CD1c-positive myeloid dendritic cell (primary cell): ENCODE data around the gene KCNH3.
A peak's percentile ranks its signal among the peaks of the same experiment; 100 is the strongest.

Source experiments
- DNase-seq: peaks from one replicate; pipeline ENCODE4 v3.0.0-alpha.2; 2016; ENCODE audit errors: extremely low spot score

The KCNH3 gene

DNA sequence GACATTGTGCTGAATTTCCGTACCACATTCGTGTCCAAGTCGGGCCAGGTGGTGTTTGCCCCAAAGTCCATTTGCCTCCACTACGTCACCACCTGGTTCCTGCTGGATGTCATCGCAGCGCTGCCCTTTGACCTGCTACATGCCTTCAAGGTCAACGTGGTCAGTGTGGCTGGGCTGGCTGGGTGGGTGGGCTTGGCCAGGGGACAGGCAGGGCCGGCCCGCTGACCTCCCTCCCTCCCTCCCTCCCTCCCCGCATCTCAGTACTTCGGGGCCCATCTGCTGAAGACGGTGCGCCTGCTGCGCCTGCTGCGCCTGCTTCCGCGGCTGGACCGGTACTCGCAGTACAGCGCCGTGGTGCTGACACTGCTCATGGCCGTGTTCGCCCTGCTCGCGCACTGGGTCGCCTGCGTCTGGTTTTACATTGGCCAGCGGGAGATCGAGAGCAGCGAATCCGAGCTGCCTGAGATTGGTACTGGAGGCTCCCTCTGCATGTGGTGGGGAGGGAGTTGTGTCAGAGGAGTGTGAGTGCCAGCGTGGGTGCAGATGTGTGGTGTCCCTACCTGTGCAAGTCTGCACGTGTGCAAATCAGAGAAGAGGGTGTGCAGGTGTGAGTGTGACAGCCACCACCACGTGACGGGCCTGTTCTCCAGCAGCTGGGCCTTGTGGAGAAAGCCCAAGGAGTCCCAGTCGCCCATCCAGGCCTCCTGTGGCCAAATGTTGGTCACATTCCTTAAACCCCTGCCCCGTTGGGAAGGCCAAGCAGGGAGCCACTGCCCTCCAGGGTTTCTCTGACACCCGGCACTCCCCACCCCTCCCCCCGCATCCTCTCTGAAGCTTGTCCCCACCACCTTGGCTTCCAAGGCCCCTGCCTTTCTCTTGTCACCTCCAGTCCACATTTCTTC is 5.3 kb downstream of the KCNH3 start:
- DNase-seq, result no peak

DNA sequence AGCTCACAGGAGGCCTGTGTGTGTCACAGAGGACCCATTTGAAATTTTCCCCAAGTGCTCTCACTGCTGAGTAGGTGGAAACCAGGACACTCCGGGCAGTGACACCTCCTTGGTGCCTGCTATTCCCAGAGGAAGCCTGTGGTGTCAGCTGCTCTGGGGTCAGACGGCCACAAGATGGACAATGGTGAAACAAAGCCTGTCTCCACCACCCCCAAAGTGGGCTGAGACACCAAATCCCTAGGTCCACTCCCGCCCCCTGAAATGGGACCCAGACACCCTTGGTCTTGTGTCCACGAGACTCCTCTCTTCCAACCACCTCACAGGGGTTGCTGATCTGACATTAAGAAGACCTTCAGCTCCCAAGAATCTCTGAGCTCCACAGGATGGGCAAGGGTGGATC is 7.0 kb downstream of the KCNH3 start:
- no peak for DNase-seq

DNA sequence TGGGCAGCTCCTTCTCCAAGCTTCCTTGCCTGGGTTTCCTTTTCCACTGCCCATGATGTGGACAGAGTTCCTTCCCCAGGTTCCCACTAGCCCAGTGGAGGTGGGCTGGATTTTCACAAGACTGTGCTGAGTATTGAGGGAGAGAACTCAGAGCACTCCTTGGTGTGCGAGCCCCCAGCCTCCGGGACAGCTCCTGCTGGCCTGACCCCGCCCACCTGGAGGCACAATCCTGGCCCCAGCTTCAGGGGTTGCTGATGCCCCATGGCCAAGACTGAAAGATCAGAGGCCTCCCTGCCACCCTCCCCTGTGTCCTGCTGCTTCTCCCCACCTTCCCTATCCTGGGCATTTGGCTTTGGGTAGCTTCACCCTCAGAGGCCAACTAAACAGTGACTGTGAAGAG is 7.7 kb downstream of the KCNH3 start:
- DNase-seq, result no peak

DNA sequence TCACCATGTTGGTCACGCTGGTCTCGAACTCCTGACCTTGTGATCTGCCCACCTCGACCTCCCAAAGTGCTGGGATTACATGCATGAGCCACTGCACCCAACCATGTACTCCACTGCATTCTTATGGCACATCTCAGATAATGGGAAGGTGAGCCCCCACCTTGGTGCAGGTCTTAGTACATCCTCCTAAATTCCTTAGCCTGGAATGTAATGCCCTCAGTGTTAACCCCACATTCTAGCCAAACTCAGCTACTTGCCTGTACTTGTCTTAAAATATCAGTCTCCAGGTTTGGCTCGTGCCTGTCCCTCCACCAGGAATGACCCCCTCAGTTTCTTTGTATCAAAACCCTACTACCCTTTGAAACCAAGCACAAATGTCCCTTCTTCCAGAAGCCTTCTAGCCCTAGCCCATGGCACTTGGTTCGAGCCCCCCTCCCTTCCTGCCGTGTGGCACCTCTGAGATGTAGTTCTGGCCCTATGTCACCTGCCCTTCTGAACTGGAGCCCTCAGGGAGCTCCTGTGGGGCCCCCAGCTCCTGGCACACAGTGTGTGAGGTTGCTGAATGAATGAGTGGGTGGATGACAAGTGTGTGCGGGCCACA is 8.4 kb downstream of the KCNH3 start:
- no peak for DNase-seq

DNA sequence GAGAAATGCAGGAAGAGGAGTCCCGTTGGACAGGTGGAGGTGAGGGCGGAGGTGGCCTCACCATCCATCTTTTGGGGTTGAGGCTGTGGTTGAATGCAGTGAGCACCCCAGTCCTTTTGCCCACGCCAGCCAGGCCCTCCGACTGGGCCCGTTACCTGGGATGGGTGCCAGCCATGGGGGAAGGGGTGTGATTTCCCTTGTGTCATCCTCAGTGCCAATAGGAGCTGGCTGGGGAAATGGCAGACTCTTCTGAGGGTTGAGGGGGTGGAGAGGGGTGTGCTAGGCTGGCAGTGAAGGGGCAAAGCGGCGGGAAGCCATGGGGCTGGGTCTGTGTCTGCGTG is 9.6 kb downstream of the KCNH3 start:
- no peak for DNase-seq

DNA sequence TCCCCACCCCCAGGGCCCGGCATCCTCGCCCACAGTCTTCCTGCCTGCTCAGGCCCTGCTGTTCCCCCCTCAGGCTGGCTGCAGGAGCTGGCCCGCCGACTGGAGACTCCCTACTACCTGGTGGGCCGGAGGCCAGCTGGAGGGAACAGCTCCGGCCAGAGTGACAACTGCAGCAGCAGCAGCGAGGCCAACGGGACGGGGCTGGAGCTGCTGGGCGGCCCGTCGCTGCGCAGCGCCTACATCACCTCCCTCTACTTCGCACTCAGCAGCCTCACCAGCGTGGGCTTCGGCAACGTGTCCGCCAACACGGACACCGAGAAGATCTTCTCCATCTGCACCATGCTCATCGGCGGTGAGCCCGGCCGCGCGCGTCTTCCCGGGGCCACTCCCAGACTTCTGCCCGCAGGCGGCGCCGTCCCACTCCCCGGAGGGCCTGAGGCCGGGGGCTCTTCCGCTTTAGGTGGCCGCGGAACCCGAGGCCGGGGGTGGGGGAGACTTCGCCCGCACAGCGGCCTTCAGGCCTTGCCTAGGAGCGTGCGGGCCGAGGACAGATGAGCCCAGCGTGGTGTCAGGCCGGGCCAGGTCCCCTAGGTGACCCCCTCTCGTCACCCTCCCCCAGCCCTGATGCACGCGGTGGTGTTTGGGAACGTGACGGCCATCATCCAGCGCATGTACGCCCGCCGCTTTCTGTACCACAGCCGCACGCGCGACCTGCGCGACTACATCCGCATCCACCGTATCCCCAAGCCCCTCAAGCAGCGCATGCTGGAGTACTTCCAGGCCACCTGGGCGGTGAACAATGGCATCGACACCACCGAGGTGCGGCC is 10.2 kb downstream of the KCNH3 start:
- DNase-seq, result peak; percentile 61

DNA sequence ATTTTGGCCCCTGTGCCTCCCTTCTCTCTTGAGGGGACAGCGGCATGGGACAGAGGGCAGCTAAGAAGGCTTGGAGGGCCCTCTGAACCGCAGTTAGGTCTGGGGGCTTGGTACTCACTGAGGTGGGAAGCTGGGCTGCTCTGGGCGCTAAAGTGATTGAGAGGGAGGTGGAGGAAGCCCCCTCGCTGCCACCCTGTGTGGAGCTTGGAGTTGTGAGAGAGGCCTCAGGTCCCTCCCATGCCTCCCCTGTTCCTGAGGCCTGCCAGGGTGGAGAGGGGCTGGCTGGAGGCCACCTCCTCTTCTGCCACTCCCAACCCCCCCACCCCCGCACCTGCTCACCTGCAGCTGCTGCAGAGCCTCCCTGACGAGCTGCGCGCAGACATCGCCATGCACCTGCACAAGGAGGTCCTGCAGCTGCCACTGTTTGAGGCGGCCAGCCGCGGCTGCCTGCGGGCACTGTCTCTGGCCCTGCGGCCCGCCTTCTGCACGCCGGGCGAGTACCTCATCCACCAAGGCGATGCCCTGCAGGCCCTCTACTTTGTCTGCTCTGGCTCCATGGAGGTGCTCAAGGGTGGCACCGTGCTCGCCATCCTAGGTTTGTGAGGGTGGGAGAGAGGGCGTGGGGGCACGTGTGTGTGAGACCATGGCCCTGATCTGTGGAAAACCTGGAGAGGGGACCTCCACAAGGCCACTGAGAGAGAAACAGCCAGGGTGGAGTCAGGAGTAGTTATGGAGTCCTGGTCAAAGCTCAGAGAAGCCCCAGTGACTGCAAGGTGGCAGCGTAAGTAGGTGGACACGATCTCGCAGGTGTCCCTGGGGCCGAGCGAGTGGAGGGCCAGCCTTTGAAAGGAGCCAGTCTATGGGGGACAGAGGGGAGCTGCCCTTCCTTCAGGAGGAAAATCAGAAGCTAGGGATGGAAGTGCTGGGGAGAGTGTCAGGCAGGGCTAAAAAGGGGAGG is 11.2 kb downstream of the KCNH3 start:
- DNase-seq, result no peak

DNA sequence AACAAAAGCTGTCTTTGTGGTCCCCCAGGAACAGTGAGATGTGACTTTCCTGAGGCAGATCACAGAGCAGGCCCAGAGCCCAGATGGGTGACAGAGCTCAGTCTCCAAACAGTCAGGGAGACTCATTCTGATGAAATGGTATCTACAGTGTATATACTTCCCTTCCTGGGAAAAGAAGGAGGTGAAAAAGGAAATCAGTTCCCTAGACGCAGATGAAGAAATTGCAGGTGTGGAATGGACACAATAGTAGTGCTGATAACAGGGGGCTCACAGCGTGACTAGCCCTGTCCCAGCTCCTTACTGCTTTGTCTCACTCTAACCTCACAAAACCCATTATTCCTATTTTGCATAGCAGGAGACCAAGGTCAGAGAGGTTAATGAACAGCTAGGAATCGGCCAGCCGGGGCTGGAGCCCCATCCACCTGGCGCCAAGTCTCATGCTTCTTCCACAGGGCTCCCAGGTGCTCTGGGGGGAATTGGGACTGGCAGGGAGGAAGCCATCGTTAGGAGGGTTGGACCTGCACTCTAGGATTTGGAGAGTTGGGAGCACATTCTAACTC is 11.9 kb downstream of the KCNH3 start:
- no peak for DNase-seq

DNA sequence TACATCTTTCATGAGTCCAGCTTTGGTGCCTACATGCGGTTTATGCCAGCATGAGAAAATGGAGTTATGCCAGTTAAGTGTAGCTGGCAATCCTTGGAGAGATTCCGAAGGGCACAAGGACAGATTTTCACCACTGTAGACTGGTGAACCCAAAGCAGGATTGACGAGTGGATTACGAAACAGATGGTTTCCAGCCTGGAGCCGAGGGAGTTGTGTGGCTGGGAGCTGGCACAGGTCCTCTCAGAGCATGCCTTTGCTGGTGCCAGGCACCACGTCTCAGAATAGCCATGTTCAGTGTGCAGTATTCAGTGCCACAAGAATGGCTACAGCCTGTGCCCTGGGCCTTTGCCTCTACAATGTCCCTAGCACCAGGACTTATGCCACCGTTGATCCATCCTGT is 13.2 kb downstream of the KCNH3 start:
- DNase-seq, result no peak

DNA sequence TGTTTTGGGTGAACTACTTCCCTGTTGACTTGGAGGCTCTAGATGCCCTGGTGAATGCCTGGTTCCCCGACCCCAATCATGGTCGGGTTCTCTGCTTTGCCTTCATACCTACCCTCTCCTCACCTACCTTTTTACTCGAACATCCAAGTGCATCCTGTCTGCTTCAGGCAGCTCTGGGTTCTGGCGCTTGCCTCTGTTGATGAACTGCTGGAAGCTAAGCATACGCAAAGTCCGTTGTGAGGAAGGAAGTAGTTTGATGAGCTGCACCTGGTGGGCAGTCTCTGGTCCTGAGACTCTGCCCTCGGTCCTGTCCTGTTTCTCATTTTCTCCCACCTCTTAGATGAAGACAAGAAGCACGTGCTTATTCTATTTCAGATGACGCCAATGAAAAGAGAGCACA is 13.6 kb downstream of the KCNH3 start:
- no peak for DNase-seq

DNA sequence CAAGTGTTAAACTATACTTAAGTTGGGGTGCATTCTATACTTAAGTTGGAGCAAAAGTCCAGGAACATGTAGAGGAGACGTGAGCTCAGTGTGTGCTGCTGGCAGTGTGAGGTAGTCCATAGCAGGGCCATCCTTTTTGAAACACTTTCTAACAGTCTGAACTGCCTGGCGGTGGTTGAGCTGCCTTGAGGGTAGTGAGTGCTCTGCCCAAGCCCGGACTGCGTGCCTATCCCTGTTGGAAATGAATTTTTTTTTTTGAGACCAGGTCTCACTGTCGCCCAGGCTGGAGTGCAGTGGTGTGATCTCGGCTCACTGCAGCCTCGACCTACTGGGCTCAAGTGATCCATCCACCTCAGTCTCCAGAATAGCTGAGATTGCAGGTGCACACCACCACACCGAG is 14.1 kb downstream of the KCNH3 start:
- DNase-seq, result no peak

DNA sequence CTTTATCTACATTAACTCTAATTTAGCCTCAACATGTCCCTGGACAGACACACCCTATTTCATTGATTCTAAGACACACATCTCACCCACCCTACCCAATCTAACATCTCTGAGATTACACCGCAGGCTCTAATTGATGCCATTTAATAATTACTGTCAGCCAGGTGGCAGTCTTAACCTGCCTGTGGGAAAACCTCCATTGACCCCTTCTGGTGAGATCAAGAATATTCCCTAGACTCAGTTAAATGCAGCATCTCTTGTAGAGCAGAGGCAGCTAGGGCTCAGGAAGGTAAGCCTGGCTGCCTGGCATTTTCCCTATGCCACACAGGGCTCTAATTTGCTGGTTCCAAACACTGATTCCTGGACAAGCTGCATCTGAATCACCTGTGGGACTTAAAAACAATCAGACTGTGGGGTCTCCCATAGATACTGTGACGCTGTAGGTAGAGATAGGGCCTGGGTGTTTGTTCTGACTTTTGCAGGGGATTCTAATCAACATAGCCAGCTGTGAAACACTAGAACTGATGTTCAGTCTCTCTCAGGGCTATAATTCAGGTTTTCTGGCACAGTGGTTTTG is 14.8 kb downstream of the KCNH3 start:
- DNase-seq, result peak; percentile 26

DNA sequence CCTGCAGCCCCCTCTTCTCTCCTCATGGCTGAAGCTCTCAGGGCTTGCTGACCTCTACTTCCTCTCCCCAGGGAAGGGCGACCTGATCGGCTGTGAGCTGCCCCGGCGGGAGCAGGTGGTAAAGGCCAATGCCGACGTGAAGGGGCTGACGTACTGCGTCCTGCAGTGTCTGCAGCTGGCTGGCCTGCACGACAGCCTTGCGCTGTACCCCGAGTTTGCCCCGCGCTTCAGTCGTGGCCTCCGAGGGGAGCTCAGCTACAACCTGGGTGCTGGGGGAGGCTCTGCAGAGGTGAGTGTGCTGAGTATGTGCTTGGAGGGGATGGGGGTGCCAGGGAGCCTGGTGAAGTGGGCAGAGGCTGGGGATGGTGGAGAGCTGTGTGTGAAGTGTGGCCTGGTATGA is 15.4 kb downstream of the KCNH3 start:
- DNase-seq, result no peak

DNA sequence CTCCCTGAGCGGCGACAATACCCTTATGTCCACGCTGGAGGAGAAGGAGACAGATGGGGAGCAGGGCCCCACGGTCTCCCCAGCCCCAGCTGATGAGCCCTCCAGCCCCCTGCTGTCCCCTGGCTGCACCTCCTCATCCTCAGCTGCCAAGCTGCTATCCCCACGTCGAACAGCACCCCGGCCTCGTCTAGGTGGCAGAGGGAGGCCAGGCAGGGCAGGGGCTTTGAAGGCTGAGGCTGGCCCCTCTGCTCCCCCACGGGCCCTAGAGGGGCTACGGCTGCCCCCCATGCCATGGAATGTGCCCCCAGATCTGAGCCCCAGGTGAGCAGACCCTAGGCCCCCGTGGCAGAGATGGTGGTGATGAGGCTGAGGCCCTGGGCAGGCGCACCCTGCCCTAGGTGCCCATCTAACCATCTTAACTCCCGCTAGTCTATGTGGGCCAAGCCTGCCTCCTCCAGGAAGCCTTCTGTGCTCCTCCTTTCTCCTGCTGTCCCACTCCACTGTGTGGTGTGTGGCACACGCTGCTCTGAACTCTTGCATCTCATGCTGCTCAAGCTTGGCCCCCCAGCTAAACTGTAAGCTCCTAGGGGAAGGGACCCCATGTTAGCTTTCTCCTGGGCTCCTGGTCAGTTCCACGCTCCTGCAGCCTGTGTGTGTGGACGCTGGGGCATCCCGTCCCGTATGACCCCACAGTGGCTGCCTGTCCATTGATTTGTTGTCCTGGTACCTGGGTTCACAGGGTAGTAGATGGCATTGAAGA is 17.0 kb downstream of the KCNH3 start:
- no peak for DNase-seq

DNA sequence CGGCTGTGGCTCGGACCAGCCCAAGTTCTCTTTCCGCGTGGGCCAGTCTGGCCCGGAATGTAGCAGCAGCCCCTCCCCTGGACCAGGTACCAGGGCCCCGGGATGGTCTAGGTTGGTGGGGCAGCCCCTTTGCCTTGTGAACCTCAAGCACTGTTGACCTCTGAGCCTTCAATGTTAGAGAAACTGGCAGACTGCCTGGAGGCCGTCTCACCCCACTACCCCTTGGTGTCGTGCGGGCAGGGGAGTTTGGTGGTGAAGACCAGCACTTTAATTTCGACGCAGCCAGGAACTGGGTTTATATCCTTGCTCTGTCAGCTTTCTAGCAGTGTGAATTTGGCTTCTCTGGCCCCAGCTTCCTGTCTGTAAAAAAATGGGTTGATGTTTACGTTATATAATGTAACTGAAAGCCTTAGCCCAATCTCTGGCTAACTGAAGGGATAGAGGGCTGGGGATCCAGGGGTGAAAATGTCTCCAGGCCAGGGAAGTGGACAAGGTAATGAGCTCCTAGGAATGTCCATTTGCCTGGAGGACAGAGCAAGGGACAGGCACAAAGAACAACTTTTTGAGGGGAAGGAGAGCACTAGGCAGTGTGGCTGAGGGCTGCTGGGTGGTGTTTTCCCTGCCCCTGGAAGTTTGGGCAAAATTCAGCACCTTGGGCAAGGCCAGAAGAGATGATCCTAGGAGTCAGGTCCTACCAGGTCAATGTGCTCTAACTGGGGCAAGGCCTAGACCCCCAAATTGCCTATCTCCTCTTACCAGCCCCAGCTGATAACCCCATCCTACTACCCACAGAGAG is 17.8 kb downstream of the KCNH3 start:
- no peak for DNase-seq

DNA sequence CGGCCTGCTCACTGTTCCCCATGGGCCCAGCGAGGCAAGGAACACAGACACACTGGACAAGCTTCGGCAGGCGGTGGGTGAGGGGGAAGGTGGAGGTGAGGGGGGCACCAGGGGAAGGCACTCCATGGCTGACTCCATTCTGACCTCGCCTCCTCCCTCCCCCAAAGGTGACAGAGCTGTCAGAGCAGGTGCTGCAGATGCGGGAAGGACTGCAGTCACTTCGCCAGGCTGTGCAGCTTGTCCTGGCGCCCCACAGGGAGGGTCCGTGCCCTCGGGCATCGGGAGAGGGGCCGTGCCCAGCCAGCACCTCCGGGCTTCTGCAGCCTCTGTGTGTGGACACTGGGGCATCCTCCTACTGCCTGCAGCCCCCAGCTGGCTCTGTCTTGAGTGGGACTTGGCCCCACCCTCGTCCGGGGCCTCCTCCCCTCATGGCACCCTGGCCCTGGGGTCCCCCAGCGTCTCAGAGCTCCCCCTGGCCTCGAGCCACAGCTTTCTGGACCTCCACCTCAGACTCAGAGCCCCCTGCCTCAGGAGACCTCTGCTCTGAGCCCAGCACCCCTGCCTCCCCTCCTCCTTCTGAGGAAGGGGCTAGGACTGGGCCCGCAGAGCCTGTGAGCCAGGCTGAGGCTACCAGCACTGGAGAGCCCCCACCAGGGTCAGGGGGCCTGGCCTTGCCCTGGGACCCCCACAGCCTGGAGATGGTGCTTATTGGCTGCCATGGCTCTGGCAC is 18.5 kb downstream of the KCNH3 start:
- DNase-seq, result no peak

DNA sequence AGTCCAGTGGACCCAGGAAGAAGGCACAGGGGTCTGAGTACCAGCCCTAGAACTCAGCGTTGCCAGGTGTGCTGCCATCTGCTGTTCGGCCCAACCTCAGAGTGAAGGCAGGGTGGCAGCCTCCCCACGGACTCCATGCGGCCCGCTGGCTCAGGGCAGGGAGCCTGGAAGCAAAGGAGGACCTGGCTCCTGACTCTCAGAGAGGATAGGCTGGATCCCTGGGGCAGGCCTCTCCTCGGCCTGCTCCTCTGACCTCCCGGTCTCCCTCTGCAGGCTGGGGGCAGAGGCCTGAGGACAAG is 19.0 kb downstream of the KCNH3 start:
- DNase-seq, result no peak

DNA sequence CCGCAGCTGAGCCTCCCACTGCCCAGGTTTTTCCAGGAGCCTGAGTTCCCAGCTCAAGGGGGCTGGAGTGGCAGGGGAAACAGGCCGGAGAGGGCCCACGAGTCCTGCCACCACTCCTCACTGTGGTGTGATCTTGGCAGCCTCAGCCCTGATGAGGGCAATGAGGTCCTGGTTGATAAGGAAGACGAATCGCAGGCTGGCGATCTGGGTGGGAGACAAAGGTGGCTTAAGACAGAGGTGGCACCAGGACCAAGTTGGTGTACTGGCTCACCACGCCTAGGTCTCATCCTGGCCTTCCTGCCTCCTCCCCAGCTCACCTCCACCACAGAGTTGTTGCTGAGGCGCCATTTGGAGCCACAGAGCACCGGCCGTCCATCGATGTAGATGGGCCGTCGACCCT is 19.7 kb downstream of the KCNH3 start:
- DNase-seq, result no peak
